Fibroblast of skin of right quadriceps (primary cell): Measurements from ENCODE around the gene RRAS.
A peak's percentile ranks its signal among the peaks of the same experiment; 100 is the strongest.
"Not testable (repeated sequence)": the region's sequence is repeated elsewhere in the genome, so short reads cannot be mapped to it uniquely, and the experiment has no call there.

Experiments used
- DNase-seq: peaks from one replicate; pipeline ENCODE4 v3.0.0-alpha.2; 2013

The RRAS gene

GRCh38 chr19:49626226-49626625, 13.7 kb downstream of the RRAS start:
- DNase-seq: no peak

- no peak for DNase-seq
These were observed 14.7 kb downstream of the RRAS start for GRCh38 chr19:49624967-49625910.

- not testable (repeated sequence) for DNase-seq
These were observed 22.1 kb downstream of the RRAS start for GRCh38 chr19:49617860-49618259.

- DNase-seq: no peak
These were observed 23.0 kb downstream of the RRAS start for GRCh38 chr19:49616945-49617344.

- no peak for DNase-seq
These were observed 23.4 kb downstream of the RRAS start for GRCh38 chr19:49616532-49616931.

GRCh38 chr19:49615861-49616260, 24.1 kb downstream of the RRAS start:
- no peak for DNase-seq

GRCh38 chr19:49614096-49614833, 25.7 kb downstream of the RRAS start:
- DNase-seq: peak; percentile 76

GRCh38 chr19:49613374-49613773, 26.6 kb downstream of the RRAS start:
- DNase-seq: no peak

- DNase-seq: no peak
These were observed 30.3 kb downstream of the RRAS start for GRCh38 chr19:49609499-49610092.

GRCh38 chr19:49605605-49606004, 34.3 kb downstream of the RRAS start:
- DNase-seq: no peak

- DNase-seq: no peak
These were observed 37.1 kb downstream of the RRAS start for GRCh38 chr19:49602806-49603205.

GRCh38 chr19:49601482-49602038, 38.4 kb downstream of the RRAS start:
- no peak for DNase-seq

GRCh38 chr19:49599378-49600295, 40.3 kb downstream of the RRAS start:
- no peak for DNase-seq

GRCh38 chr19:49597703-49597974, 42.3 kb downstream of the RRAS start:
- DNase-seq: no peak

- no peak for DNase-seq
These were observed 42.8 kb downstream of the RRAS start for GRCh38 chr19:49596954-49597702.

GRCh38 chr19:49596407-49596806, 43.5 kb downstream of the RRAS start:
- DNase-seq: no peak

GRCh38 chr19:49595819-49596404, 44.0 kb downstream of the RRAS start:
- no peak for DNase-seq

- DNase-seq: no peak
These were observed 44.7 kb downstream of the RRAS start for GRCh38 chr19:49594993-49595818.

- no peak for DNase-seq
These were observed 45.6 kb downstream of the RRAS start for GRCh38 chr19:49594157-49594992.
